ENCODE measurements around the gene PLA2G4D.

DNA sequence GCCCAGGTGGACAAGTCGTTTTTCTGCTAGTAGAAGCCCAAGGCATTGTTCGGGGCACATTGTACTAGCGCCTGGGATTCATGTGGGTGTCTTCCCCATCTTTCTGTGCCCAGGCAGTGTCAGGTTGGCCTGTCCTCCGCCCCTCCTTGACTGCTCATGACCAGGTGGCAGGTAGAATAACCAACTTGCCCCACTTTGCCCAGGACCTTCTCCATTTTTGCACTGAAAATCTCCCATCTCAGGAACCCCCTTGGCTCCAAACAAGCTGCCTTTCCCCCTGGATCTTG is 33.9 kb downstream of the PLA2G4D start:
- TF ChIP-seq, protein P1, sequence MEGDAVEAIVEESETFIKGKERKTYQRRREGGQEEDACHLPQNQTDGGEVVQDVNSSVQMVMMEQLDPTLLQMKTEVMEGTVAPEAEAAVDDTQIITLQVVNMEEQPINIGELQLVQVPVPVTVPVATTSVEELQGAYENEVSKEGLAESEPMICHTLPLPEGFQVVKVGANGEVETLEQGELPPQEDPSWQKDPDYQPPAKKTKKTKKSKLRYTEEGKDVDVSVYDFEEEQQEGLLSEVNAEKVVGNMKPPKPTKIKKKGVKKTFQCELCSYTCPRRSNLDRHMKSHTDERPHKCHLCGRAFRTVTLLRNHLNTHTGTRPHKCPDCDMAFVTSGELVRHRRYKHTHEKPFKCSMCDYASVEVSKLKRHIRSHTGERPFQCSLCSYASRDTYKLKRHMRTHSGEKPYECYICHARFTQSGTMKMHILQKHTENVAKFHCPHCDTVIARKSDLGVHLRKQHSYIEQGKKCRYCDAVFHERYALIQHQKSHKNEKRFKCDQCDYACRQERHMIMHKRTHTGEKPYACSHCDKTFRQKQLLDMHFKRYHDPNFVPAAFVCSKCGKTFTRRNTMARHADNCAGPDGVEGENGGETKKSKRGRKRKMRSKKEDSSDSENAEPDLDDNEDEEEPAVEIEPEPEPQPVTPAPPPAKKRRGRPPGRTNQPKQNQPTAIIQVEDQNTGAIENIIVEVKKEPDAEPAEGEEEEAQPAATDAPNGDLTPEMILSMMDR (IDR thresholded peaks at IDR 0.05): no peak
- TF ChIP-seq FOXJ3 (CRISPR knock-in tag; IDR thresholded peaks at IDR 0.05; ENCODE audit: borderline replicate concordance) (no peak), NFE2L1 (CRISPR knock-in tag; IDR thresholded peaks at IDR 0.05) (no peak), ZBTB43 (CRISPR knock-in tag; IDR thresholded peaks at IDR 0.05) (no peak), EMX1 (CRISPR knock-in tag; IDR thresholded peaks at IDR 0.05) (no peak), CREB1 (CRISPR knock-in tag; IDR thresholded peaks at IDR 0.05) (no peak), STAT6 (CRISPR knock-in tag; conservative IDR thresholded peaks at IDR 0.05; ENCODE audit: low read depth) (no peak), TP53 (CRISPR knock-in tag; IDR thresholded peaks at IDR 0.05) (no peak)
- TF ChIP-seq, protein P2, sequence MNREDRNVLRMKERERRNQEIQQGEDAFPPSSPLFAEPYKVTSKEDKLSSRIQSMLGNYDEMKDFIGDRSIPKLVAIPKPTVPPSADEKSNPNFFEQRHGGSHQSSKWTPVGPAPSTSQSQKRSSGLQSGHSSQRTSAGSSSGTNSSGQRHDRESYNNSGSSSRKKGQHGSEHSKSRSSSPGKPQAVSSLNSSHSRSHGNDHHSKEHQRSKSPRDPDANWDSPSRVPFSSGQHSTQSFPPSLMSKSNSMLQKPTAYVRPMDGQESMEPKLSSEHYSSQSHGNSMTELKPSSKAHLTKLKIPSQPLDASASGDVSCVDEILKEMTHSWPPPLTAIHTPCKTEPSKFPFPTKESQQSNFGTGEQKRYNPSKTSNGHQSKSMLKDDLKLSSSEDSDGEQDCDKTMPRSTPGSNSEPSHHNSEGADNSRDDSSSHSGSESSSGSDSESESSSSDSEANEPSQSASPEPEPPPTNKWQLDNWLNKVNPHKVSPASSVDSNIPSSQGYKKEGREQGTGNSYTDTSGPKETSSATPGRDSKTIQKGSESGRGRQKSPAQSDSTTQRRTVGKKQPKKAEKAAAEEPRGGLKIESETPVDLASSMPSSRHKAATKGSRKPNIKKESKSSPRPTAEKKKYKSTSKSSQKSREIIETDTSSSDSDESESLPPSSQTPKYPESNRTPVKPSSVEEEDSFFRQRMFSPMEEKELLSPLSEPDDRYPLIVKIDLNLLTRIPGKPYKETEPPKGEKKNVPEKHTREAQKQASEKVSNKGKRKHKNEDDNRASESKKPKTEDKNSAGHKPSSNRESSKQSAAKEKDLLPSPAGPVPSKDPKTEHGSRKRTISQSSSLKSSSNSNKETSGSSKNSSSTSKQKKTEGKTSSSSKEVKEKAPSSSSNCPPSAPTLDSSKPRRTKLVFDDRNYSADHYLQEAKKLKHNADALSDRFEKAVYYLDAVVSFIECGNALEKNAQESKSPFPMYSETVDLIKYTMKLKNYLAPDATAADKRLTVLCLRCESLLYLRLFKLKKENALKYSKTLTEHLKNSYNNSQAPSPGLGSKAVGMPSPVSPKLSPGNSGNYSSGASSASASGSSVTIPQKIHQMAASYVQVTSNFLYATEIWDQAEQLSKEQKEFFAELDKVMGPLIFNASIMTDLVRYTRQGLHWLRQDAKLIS (CRISPR knock-in tag; IDR thresholded peaks at IDR 0.05; ENCODE audit: borderline replicate concordance): no peak
